Gastrocnemius medialis (tissue), 4 donors: ENCODE data around the gene SSC4D. TPM values are rescaled to one million over a fixed set of nuclear protein-coding genes. Genes with fewer than 3 reads are reported as not detected.
"Not testable (repeated sequence)": the region's sequence is repeated elsewhere in the genome, so short reads cannot be mapped to it uniquely, and the experiment has no call there.

ENCODE experiments used
- ATAC-seq, 2 donors: fragments of 150-250 bp; one replicate each; pipeline ENCODE4 v1.9.1; 2016
- DNase-seq, 2 donors: peaks; one replicate each; pipeline ENCODE4 v3.0.0-alpha.2; 2019
- H3K27ac ChIP-seq, 4 donors: fragments of 200-600 bp; sonication (generic); 1 replicate in 1 of 4; 2 replicates in 3 of 4; pipeline ENCODE4 v1.5.1; 2016 to 2018; ENCODE audit warnings: mild to moderate bottlenecking in 2 of 4, moderate library complexity in 1 of 4
- H3K27me3 ChIP-seq, 3 donors: fragments of 200-600 bp; sonication (generic) in 2 of 3; 1 replicate in 1 of 3; 2 replicates in 2 of 3; pipeline versions ENCODE4 v1.5.1 to v1.6.0; 2016 to 2019; ENCODE audit warnings: mild to moderate bottlenecking in 1 of 3, moderate library complexity in 1 of 3
- H3K36me3 ChIP-seq, 2 donors: fragments of 200-600 bp; sonication (generic) in 1 of 2; one replicate each; pipeline ENCODE4 v1.5.1; 2017 to 2018
- H3K4me1 ChIP-seq, 2 donors: fragments of 200-600 bp; sonication (generic) in 1 of 2; one replicate each; pipeline ENCODE4 v1.5.1; 2016 to 2017; ENCODE audit warnings: mild to moderate bottlenecking in 2 of 2
- H3K4me3 ChIP-seq, 4 donors: fragments of 200-600 bp; sonication (generic) in 3 of 4; 1 replicate in 1 of 4; 2 replicates in 3 of 4; pipeline ENCODE4 v1.5.1; 2016 to 2019; ENCODE audit warnings: mild to moderate bottlenecking in 2 of 4
- H3K9me3 ChIP-seq, 3 donors: fragments of 200-600 bp; sonication (generic) in 2 of 3; 1 replicate in 1 of 3; 2 replicates in 2 of 3; pipeline ENCODE4 v1.5.1; 2016 to 2019
- CTCF ChIP-seq, 5 experiments: fragments of 450-650 bp in 3 of 5; fragments of 200-600 bp in 2 of 5; sonication (generic) in 2 of 5; IDR thresholded peaks in 4 of 5; conservative IDR thresholded peaks in 1 of 5; 1 replicate in 4 of 5; 2 replicates in 1 of 5; pipeline ENCODE4 v1.5.1; 2016 to 2019; ENCODE audit warnings: antibody characterized with exemption in 5 of 5, mild to moderate bottlenecking in 3 of 5, moderate library complexity in 3 of 5
- POLR2A ChIP-seq, 2 donors: fragments of 450-650 bp; IDR thresholded peaks; one replicate each; pipeline ENCODE4 v1.6.1; 2017; ENCODE audit warnings: antibody characterized with exemption in 2 of 2, mild to moderate bottlenecking in 2 of 2, moderate library complexity in 2 of 2
- in situ Hi-C, 4 donors: fragments of 200-750 bp; cut with MboI; loops; one replicate each; pipeline versions ENCODE4 v1.15.0 to v1.8.0; 2017; ENCODE audit warnings: low sequenced_read_pairs in 4 of 4
- intact Hi-C: fragments of 100-400 bp; cut with DNase I; formaldehyde crosslinking; loops from one replicate; pipeline ENCODE4 v1.15.1; 2023; ENCODE audit warnings: low total_unique reads
- total RNA-seq, 4 donors: library from RNA; depleted of rRNA; stranded (reverse); fragments of >200 nt; gene quantifications; one replicate each; pipeline versions ENCODE4 v1.1.0 to v1.2.3, GENCODE V29; 2016

The SSC4D gene
- total RNA-seq, 4 donors from 2014 or later = 0.20 to 0.68 (median 0.25) TPM; not detected in 1

DNA sequence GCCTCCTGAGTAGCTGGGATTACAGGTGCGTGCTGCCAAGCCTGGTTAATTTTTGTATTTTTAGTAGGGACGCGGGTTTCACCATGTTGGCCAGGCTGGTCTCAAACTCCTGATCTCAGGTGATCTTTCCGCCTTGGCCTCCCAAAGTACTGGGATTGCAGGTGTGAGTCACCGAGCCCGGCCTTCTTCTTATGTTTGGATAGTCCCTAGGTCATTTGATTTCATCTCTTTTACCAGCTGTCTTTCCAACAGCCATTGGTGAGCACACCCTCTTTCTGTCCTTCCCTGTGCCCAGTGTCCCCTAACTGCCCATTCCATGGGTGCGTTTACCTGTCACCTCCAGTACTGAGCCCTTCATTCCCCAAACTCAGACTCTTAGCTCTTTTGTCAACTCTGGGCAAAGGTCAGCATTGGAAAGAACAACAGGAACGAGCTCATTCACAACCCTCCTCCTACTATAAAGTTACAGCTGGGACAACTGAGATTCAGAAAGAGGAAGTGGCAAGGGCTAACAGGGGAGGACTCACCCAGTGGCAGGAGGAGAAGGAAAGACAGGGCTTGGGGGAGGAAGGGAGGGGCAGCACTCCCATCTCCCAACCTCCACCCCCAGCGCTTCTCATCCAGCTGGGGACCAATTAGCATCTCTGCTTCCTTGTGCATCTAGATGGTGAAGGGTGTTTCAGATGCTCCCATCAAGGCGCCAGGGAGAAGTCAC, 5.6 kb downstream of the SSC4D start:
- TF ChIP-seq POLR2A (IDR thresholded peaks at IDR 0.05) (no peak), CTCF (IDR thresholded peaks at IDR 0.05 in 4 of 5, conservative IDR thresholded peaks at IDR 0.05 in 1 of 5) (no peak)
- no peak overlapping the region for H3K4me3 ChIP-seq
- intact Hi-C loops (no loop called here), in situ Hi-C loops (loop anchor here in 1 of 4 donors (25.0 kb wide), 1 partner anchor 217 kb away; no protein-coding TSS in a partner anchor)
- no peaks in the 10 kb centered on the region for H3K9me3 ChIP-seq
- no peaks in the 10 kb centered on the region for H3K36me3 ChIP-seq
- ATAC-seq (peak in 1 of 2 donors; percentile 51), DNase-seq (no peak)
- no peaks in the 10 kb centered on the region for H3K27me3 ChIP-seq
- H3K27ac ChIP-seq = no peak overlapping the region
- no peaks in the 10 kb centered on the region for H3K4me1 ChIP-seq

- intact Hi-C loops, ATAC-seq, H3K4me1 ChIP-seq, H3K9me3 ChIP-seq, H3K27ac ChIP-seq, H3K36me3 ChIP-seq, H3K4me3 ChIP-seq, DNase-seq, H3K27me3 ChIP-seq: not testable (repeated sequence)
- in situ Hi-C loops = loop anchor here in 1 of 4 donors (25.0 kb wide), 1 partner anchor 216 kb away; no protein-coding TSS in a partner anchor
Observed at GRCh38 chr7:76403097-76403496, 6.4 kb downstream of the SSC4D start.

- H3K27me3 ChIP-seq = no peaks in the 10 kb centered on the region
- H3K27ac ChIP-seq = no peak overlapping the region
- H3K9me3 ChIP-seq = no peaks in the 10 kb centered on the region
- H3K4me3 ChIP-seq = no peak overlapping the region
- TF ChIP-seq CTCF (IDR thresholded peaks at IDR 0.05 in 4 of 5, conservative IDR thresholded peaks at IDR 0.05 in 1 of 5) (no peak), POLR2A (IDR thresholded peaks at IDR 0.05) (no peak)
- in situ Hi-C loops (loop anchor here in 1 of 4 donors (25.0 kb wide), 1 partner anchor 213 kb away; no protein-coding TSS in a partner anchor), intact Hi-C loops (no loop called here)
- ATAC-seq (no peak), DNase-seq (no peak)
- H3K36me3 ChIP-seq = no peaks in the 10 kb centered on the region
- H3K4me1 ChIP-seq = peaks cover 7 to 8% of the 10 kb centered on the region in 2 donors
Observed at GRCh38 chr7:76400248-76400647, 9.2 kb downstream of the SSC4D start.

- H3K4me3 ChIP-seq = peak overlapping the region; percentile 53 to 73 (median 59)
- H3K36me3 ChIP-seq = no peaks in the 10 kb centered on the region
- ATAC-seq (no peak), DNase-seq (peak; percentile 40 to 70)
- in situ Hi-C loops (no loop called here), intact Hi-C loops (no loop called here)
- H3K4me1 ChIP-seq = peaks cover 9 to 11% of the 10 kb centered on the region in 2 donors
- no peaks in the 10 kb centered on the region for H3K27me3 ChIP-seq
- TF ChIP-seq CTCF (IDR thresholded peaks at IDR 0.05 in 4 of 5, conservative IDR thresholded peaks at IDR 0.05 in 1 of 5) (no peak), POLR2A (IDR thresholded peaks at IDR 0.05) (no peak)
- H3K9me3 ChIP-seq = no peaks in the 10 kb centered on the region
- no peak overlapping the region for H3K27ac ChIP-seq
Observed at GRCh38 chr7:76397409-76398183, 11.9 kb downstream of the SSC4D start.

DNA sequence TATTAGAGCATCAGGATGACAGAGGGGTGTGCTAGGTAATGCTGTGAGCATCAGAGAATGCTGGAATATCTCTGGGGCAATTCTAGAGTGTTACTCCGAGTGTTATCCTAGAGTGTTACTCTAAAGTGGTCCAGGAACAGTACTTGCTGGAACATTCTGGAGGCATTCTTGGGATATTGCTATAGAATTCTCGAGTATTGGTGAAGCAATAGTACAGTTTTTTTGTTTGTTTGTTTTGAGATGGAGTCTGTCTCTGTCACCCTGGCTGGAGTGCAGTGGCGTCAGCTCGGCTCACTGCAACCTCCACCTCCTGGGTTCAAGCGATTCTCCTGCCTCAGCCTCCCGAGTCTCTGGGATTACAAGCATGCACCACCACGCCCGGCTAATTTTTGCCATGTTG, 12.6 kb downstream of the SSC4D start:
- intact Hi-C loops = no loop called here

More for the DNA sequence above, 12.6 kb downstream of the SSC4D start:
- TF ChIP-seq CTCF (IDR thresholded peaks at IDR 0.05 in 4 of 5, conservative IDR thresholded peaks at IDR 0.05 in 1 of 5) = no peak
- no peak for TF ChIP-seq POLR2A (IDR thresholded peaks at IDR 0.05)
- no peaks in the 10 kb centered on the region for H3K36me3 ChIP-seq
- H3K4me1 ChIP-seq = peaks cover 12 to 15% of the 10 kb centered on the region in 2 donors
- DNase-seq = no peak
- H3K9me3 ChIP-seq = no peaks in the 10 kb centered on the region
- in situ Hi-C loops = no loop called here
- ATAC-seq = no peak
- no peaks in the 10 kb centered on the region for H3K27me3 ChIP-seq
- peak overlapping the region in 3 of 4 donors; percentile 53 to 65 (median 53) for H3K4me3 ChIP-seq
- no peak overlapping the region for H3K27ac ChIP-seq
